GM19372 (cell line): ENCODE results near the gene BAD.

Source experiments
- ATAC-seq: cut with Tn5 transposase; IDR thresholded peaks from one replicate; pipeline ENCODE4 v1.9.1; 2021; ENCODE audit warnings: mild to moderate bottlenecking, low read depth, moderate library complexity; ENCODE audit not compliant: unreplicated experiment

Gene BAD

GRCh38 chr11:64281957-64282770 lies 2.3 kb downstream of the BAD start:
- ATAC-seq, result no peak

GRCh38 chr11:64278576-64279190 lies 5.8 kb downstream of the BAD start:
- ATAC-seq, result no peak

GRCh38 chr11:64276653-64277431 lies 7.6 kb downstream of the BAD start:
- ATAC-seq, result no peak

- ATAC-seq, result no peak
These were observed 8.6 kb downstream of the BAD start for GRCh38 chr11:64275841-64276240.

DNA sequence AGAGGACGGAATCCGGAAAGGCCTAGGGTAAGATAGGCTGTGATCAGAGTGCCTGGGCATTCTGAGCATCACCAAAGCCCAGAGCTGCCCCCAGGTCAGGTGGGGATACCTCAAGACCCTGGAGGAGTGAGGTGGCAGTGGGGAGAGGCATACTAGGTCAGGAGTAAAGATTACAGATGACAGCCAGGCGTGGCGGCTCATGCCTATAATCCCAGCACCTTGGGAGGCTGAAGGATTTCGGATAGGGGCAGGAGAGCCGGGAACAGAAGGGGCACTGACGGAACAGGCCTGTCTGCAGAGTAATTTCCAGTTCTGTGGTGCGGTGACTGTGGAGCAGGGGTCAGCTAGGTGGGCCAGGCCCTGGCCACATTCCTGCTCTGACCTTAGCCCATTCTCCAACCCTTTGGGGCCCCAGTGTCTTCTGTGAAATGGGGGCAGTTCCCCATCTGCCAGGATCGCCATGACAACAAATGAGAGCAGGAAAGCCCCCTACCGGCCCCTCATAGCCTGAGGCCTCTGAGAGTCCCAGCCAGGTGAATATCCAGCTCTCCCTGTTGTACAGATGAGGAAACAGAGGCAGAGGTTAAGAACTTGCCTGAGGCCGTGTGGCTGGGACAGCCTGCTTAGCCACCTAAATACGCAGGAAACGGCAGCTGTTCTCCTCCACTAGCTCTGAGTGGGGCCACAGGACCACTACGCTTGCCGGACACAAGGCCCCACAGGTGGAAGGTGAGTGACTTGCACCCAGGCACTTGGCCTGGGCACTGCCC lies 9.2 kb downstream of the BAD start:
- no peak for ATAC-seq

- ATAC-seq, result peak; percentile 64
These were observed 14.8 kb downstream of the BAD start for GRCh38 chr11:64269540-64270220.

GRCh38 chr11:64268893-64269539 lies 15.4 kb downstream of the BAD start:
- ATAC-seq, result peak; percentile 3

GRCh38 chr11:64268025-64268892 lies 16.2 kb downstream of the BAD start:
- ATAC-seq, result no peak

- no peak for ATAC-seq
These were observed 17.1 kb downstream of the BAD start for GRCh38 chr11:64267207-64267945.

DNA sequence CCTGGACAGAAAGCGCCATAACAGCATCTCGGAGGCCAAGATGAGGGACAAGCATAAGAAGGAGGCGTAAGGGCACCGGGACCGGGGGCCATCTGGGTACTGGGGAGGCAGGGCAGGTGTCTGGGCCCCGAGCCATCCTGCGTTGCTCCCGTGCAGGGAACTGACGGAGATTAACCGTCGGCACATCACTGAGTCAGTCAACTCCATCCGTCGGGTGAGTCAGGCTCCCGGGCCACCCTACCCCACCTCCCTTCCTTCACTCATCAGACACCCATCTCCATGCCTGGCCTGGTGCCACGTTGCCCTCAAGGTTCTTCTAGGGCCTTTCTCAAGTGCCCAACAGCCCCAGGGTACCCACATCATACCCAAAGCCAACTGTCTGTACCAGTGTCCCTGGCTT lies 18.1 kb downstream of the BAD start:
- ATAC-seq, result no peak

GRCh38 chr11:64265176-64266160 lies 19.0 kb downstream of the BAD start:
- no peak for ATAC-seq

GRCh38 chr11:64264371-64264852 lies 20.1 kb downstream of the BAD start:
- no peak for ATAC-seq

- no peak for ATAC-seq
These were observed 20.5 kb downstream of the BAD start for GRCh38 chr11:64263947-64264317.

DNA sequence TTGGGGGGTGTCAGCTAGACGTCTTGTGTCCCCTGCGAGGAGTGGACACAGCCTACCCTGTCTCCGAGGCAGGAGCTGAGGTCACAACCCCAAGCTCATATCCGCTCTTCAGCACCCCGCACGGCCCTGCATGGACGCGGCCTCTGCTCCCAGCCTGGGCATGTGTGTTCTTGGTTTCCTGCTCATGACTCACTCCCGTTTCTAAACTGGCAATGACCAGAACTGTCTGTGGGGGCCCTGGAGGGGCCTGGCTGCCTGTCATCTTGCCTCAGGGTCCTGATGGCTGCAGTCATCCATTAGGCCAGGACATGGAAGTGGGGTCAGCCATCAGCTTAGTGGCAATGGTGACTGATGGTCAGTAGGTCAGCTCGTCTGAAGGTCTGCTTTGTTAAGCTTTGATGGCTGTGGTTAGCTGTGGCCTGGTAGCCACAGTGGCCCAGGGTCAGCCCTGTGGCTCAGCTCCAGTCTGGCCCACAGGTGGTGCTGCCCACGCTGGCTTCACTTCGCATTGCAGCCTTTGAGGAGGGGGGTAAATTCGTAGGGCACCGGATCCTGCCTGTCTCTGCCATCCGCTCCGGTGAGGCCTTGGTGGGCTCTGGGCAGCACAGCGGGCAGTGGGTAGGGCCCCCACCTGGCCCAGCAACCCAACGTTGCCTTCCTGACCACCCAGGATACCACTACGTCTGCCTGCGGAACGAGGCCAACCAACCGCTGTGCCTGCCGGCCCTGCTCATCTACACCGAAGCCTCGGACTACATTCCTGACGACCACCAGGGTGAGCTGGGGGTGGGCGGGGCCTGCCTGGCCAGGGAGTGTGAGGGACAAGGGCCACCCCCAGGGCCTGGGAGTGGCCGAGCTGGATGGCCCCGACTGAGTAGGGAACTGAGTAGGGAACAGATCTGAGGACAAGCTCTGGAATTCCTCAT lies 21.2 kb downstream of the BAD start:
- no peak for ATAC-seq

GRCh38 chr11:64262271-64263002 lies 22.0 kb downstream of the BAD start:
- no peak for ATAC-seq
